MCF 10A (cell line): ENCODE measurements around the gene RIBC2. TPM values are rescaled to one million over a fixed set of nuclear protein-coding genes. Genes with fewer than 3 reads are reported as not detected.
"Not testable (repeated sequence)": the region's sequence is repeated elsewhere in the genome, so short reads cannot be mapped to it uniquely, and the experiment has no call there.

Experiments used
- BruUV-seq: library from RNA; stranded (reverse); fragments of 400-500 nt; replicated peaks from 2 replicates; lab custom pipeline; 2021; lab: Mats Ljungman, UMichigan
- CTCF ChIA-PET: fragments of 300-600 bp; sonication (Branson Sonifier 250); formaldehyde crosslinking; extraction: SDS; loops from one replicate; lab custom pipeline; 2021; ENCODE audit warnings: antibody characterized with exemption, inconsistent platforms; lab: Yijun Ruan, JAX
- POLR2A ChIA-PET: fragments of 300-600, 350-650 bp; sonication (Branson Sonifier 250); formaldehyde crosslinking; extraction: SDS; loops from one replicate; lab custom pipeline; 2020; ENCODE audit warnings: antibody characterized with exemption, inconsistent platforms; lab: Yijun Ruan, JAX
- DNase-seq: peaks from one replicate; pipeline ENCODE4 v3.0.0-alpha.2; 2018; ENCODE audit not compliant: unreplicated experiment
- H3K27ac Mint-ChIP-seq: one replicate; pipeline ENCODE4 v1.8.0; 2022; ENCODE audit warnings: mild to moderate bottlenecking, low read depth, mixed read lengths; ENCODE audit not compliant: unreplicated experiment
- H3K27me3 Mint-ChIP-seq: one replicate; pipeline ENCODE4 v1.8.0; 2022; ENCODE audit warnings: mixed read lengths; ENCODE audit not compliant: insufficient read depth, unreplicated experiment
- H3K36me3 Mint-ChIP-seq: one replicate; pipeline ENCODE4 v1.8.0; 2022; ENCODE audit warnings: mild to moderate bottlenecking, moderate library complexity, mixed read lengths; ENCODE audit not compliant: insufficient read depth, unreplicated experiment
- H3K4me1 Mint-ChIP-seq: one replicate; pipeline ENCODE4 v1.8.0; 2022; ENCODE audit warnings: mixed read lengths; ENCODE audit not compliant: insufficient read depth, unreplicated experiment
- H3K4me3 Mint-ChIP-seq: one replicate; pipeline ENCODE4 v1.8.0; 2022; ENCODE audit warnings: mild to moderate bottlenecking, moderate library complexity, mixed read lengths; ENCODE audit not compliant: unreplicated experiment
- H3K9me3 Mint-ChIP-seq: one replicate; pipeline ENCODE4 v1.8.0; 2022; ENCODE audit warnings: mixed read lengths; ENCODE audit not compliant: unreplicated experiment
- CTCF ChIP-seq: fragments of 200-600 bp; IDR thresholded peaks from one replicate; pipeline ENCODE4 v1.8.0; 2022; ENCODE audit warnings: antibody characterized with exemption, mild to moderate bottlenecking; ENCODE audit not compliant: unreplicated experiment
- intact Hi-C: fragments of 100-400 bp; cut with micrococcal nuclease; formaldehyde crosslinking; loops from 2 replicates; pipeline ENCODE4 v1.14.1; 2022
- total RNA-seq: library from RNA; stranded (reverse); gene quantifications from 2 replicates; pipeline ENCODE4 v1.2.3, GENCODE V29; 2022

RIBC2 gene
- total RNA-seq, 1 experiment from 2014 or later, result 0.26 TPM

DNA sequence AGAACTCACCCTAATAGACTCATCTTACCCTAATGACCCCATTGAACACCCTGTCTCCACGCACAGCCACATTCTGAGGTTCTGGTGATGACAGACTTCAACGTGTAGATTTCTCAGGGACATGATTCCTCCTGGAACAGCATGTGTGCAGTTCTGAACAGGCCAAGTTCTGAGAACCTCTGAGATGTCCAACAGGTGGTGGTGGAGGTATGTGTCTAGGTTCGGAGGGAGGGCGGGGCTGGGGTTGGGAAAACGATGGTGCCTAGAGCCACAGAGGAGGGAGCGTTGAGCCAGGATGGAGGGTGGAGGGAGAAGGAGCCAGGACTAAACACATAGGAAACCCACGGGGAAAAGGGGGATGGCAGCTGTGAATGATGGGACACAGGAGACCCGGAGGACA, 45.7 kb downstream of the RIBC2 start:
- BruUV-seq, result no TSS peak
- POLR2A ChIA-PET, result interaction anchor here (1.2 kb wide), 1 partner anchor 10 kb away, joined by 6 read pairs; no protein-coding TSS in a partner anchor
- intact Hi-C loops, result no loop called here
- no peaks in the 10 kb centered on the region for H3K36me3 Mint-ChIP-seq
- CTCF ChIA-PET, result interaction anchor here (1.2 kb wide), 1 partner anchor 17 kb away, joined by 3 read pairs; no protein-coding TSS in a partner anchor
- no peak overlapping the region for H3K27ac Mint-ChIP-seq
- peaks cover 3% of the 10 kb centered on the region for H3K9me3 Mint-ChIP-seq
- no peak for TF ChIP-seq CTCF
- H3K4me1 Mint-ChIP-seq, result no peaks in the 10 kb centered on the region
- no peak for DNase-seq
- no peaks in the 10 kb centered on the region for H3K27me3 Mint-ChIP-seq
- no peak overlapping the region for H3K4me3 Mint-ChIP-seq

GRCh38 chr22:45460288-45461109, 47.0 kb downstream of the RIBC2 start:
- H3K9me3 Mint-ChIP-seq, result peaks cover 9% of the 10 kb centered on the region
- intact Hi-C loops, result no loop called here
- no peak overlapping the region for H3K4me3 Mint-ChIP-seq
- H3K27ac Mint-ChIP-seq, result no peak overlapping the region
- no peak for TF ChIP-seq CTCF
- H3K4me1 Mint-ChIP-seq, result no peaks in the 10 kb centered on the region
- H3K36me3 Mint-ChIP-seq, result no peaks in the 10 kb centered on the region
- no peaks in the 10 kb centered on the region for H3K27me3 Mint-ChIP-seq
- no TSS peak for BruUV-seq
- DNase-seq, result no peak
- ChIA-PET POLR2A (interaction anchor here (0.6 to 1.2 kb wide), 8 partner anchors 9 to 1280 kb away, joined by 3 to 6 read pairs (median 3); no protein-coding TSS in a partner anchor), CTCF (interaction anchor here (0.6 to 1.2 kb wide), 3 partner anchors 11 to 92 kb away, joined by 3 read pairs; no protein-coding TSS in a partner anchor)

DNA sequence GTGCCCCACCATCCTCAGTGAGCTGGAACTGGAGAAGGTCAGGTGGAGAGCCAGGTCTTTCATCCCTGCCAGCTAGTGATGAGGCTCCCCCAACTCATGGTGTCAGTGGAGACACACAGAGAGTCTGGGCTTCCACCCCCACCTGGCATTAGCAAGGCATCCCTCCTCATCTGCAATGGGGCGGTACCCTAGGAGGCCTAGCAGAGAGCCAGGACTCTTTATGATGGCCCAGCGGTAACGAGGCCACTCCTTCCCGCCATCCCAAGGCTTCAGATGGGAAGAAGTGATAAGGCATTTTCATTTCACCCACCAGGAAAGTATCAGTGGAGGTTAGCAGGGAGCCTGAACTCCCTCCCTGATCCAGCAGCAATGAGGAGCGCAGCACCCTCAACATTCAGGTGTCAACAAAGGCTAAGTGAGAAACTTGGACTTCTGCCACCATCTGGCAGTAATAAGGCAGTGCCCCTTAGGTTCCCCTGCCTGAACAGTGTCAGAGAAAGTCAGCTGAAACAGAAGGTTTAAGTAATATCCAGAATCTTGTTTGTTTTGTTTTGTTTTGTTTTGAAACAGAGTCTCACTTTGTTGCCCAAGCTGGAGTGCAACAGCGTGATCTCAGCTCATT, 48.7 kb downstream of the RIBC2 start:
- Mint-ChIP-seq H3K9me3 (peaks cover 9% of the 10 kb centered on the region), H3K4me1 (no peaks in the 10 kb centered on the region), H3K36me3 (peaks cover 6% of the 10 kb centered on the region), H3K27ac (no peak overlapping the region), H3K4me3 (no peak overlapping the region), H3K27me3 (no peaks in the 10 kb centered on the region)
- TF ChIP-seq CTCF, result no peak
- DNase-seq, result no peak
- no TSS peak for BruUV-seq
- ChIA-PET CTCF (interaction anchor here (0.6 to 1.5 kb wide), 4 partner anchors 9 to 191 kb away, joined by 3 to 5 read pairs (median 4); no protein-coding TSS in a partner anchor), POLR2A (no interaction called here)
- intact Hi-C loops, result no loop called here

DNA sequence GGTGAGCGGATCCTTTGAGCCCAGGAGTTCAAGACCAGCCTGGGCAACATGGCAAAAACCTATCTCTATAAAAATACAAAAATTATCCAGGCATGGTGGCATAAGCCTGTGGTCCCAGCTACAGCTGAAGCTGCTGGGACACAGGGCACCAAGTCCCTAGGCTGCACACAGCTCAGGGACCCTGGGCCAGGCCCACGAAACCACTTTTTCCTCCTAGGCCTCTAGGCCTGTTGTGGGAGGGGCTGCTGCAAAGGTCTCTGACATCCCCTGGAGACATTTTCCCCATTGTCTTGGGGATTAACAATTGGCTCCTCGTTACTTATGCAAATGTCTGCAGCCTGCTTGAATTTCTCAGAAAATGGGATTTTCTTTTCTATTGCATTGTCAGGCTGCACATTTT, 50.2 kb downstream of the RIBC2 start:
- BruUV-seq, H3K9me3 Mint-ChIP-seq, POLR2A ChIA-PET, DNase-seq, H3K4me1 Mint-ChIP-seq, intact Hi-C loops, H3K36me3 Mint-ChIP-seq, H3K4me3 Mint-ChIP-seq, H3K27ac Mint-ChIP-seq, H3K27me3 Mint-ChIP-seq: not testable (repeated sequence)
- CTCF ChIA-PET, result interaction anchor here (0.6 kb wide), 1 partner anchor 87 kb away, joined by 3 read pairs; no protein-coding TSS in a partner anchor
